ENCODE measurements around the gene GPANK1. TPM values are rescaled to one million over a fixed set of nuclear protein-coding genes. Genes with fewer than 3 reads are reported as not detected.

Gene GPANK1
- total and polyA plus RNA-seq, 9 of the 15 experiments (the other 6 are each of a cell fraction or from before 2014, with no cell fraction given) = 32.2 to 111 (median 46.3) TPM

DNA sequence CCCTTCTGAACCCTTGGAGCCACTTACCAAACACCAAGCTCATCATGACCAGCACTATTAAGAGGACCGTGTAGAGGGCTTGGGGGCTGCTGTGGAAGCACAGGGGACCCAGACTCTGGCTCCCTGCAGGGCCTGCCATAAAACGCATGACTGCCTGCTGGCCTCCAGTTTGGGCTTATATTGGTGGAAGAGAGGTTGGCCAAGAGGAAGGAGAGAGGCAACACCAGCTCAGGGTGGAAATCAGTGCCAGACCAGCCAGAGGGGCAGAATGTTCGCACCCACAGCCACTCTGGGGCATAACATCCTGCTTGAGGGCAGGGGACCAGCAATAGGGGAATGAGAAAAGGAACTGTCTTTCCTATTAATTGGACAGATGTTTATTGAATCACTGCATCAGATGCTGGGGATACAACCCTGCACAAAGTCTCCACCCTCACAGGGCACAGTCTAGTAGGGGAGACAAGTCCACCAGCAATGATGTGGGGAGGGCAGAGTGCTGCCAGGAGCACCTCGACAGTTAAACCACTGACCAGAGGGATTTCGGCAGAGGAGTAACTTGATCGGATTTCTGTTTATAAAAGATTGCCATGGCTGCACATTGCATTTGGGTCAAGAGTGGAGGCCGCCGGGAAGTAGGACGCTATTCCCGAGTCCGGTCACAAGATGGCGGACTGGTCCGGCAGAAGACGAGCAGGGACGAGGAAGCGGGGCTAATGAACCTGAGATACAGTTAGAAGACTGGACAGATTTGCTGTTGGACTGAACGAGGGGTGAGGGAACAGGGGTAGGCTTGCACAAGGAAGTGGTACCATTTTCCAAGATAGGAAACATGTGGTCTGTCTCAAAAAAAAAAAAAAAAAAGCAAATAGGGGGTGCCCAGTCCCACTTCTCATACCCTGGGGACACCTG, 15.7 kb upstream of the GPANK1 start, which contains the start of gene LY6G5C (continued):
- TF ChIP-seq, protein P1, sequence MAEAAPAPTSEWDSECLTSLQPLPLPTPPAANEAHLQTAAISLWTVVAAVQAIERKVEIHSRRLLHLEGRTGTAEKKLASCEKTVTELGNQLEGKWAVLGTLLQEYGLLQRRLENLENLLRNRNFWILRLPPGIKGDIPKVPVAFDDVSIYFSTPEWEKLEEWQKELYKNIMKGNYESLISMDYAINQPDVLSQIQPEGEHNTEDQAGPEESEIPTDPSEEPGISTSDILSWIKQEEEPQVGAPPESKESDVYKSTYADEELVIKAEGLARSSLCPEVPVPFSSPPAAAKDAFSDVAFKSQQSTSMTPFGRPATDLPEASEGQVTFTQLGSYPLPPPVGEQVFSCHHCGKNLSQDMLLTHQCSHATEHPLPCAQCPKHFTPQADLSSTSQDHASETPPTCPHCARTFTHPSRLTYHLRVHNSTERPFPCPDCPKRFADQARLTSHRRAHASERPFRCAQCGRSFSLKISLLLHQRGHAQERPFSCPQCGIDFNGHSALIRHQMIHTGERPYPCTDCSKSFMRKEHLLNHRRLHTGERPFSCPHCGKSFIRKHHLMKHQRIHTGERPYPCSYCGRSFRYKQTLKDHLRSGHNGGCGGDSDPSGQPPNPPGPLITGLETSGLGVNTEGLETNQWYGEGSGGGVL (CRISPR knock-in tag; IDR thresholded peaks at IDR 0.05) = no peak
- TF ChIP-seq SP1 (CRISPR knock-in tag; IDR thresholded peaks at IDR 0.05) = peak; percentile 64; the same call in 1 of the 2 replicates
- TF ChIP-seq, protein P2, sequence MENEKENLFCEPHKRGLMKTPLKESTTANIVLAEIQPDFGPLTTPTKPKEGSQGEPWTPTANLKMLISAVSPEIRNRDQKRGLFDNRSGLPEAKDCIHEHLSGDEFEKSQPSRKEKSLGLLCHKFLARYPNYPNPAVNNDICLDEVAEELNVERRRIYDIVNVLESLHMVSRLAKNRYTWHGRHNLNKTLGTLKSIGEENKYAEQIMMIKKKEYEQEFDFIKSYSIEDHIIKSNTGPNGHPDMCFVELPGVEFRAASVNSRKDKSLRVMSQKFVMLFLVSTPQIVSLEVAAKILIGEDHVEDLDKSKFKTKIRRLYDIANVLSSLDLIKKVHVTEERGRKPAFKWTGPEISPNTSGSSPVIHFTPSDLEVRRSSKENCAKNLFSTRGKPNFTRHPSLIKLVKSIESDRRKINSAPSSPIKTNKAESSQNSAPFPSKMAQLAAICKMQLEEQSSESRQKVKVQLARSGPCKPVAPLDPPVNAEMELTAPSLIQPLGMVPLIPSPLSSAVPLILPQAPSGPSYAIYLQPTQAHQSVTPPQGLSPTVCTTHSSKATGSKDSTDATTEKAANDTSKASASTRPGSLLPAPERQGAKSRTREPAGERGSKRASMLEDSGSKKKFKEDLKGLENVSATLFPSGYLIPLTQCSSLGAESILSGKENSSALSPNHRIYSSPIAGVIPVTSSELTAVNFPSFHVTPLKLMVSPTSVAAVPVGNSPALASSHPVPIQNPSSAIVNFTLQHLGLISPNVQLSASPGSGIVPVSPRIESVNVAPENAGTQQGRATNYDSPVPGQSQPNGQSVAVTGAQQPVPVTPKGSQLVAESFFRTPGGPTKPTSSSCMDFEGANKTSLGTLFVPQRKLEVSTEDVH (IDR thresholded peaks at IDR 0.05; ENCODE audit: low read depth, partially characterized antibody) = peak; percentile 30
- TF ChIP-seq MAZ (CRISPR knock-in tag; conservative IDR thresholded peaks at IDR 0.05 in 1 of 2, IDR thresholded peaks at IDR 0.05 in 1 of 2) = peak; percentile 28 to 71; a peak in 2 of 4 replicates
- TF ChIP-seq, protein P3, sequence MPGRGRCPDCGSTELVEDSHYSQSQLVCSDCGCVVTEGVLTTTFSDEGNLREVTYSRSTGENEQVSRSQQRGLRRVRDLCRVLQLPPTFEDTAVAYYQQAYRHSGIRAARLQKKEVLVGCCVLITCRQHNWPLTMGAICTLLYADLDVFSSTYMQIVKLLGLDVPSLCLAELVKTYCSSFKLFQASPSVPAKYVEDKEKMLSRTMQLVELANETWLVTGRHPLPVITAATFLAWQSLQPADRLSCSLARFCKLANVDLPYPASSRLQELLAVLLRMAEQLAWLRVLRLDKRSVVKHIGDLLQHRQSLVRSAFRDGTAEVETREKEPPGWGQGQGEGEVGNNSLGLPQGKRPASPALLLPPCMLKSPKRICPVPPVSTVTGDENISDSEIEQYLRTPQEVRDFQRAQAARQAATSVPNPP (IDR thresholded peaks at IDR 0.05; ENCODE audit: borderline replicate concordance, insufficient read depth, insufficient read length) = no peak
- no peak for TF ChIP-seq POLR2AphosphoS5 (IDR thresholded peaks at IDR 0.05; ENCODE audit: control insufficient read depth, insufficient read depth, low read depth, low read length)
- no peak for TF ChIP-seq FOXK2 (conservative IDR thresholded peaks at IDR 0.05 in 1 of 2, IDR thresholded peaks at IDR 0.05 in 1 of 2; ENCODE audit: low read depth in 2 of 2)
- TF ChIP-seq, protein P4, sequence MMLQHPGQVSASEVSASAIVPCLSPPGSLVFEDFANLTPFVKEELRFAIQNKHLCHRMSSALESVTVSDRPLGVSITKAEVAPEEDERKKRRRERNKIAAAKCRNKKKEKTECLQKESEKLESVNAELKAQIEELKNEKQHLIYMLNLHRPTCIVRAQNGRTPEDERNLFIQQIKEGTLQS (IDR thresholded peaks at IDR 0.05) = no peak
- TF ChIP-seq, protein P4 (CRISPR knock-in tag; conservative IDR thresholded peaks at IDR 0.05) = peak; percentile 79
- no peak for TF ChIP-seq NUFIP1 (IDR thresholded peaks at IDR 0.05; ENCODE audit: partially characterized antibody)
- no peak for TF ChIP-seq MEIS2 (IDR thresholded peaks at IDR 0.05; ENCODE audit: partially characterized antibody)
- no peak for TF ChIP-seq POLR3G (IDR thresholded peaks at IDR 0.05; ENCODE audit: extremely low read depth, insufficient read length, insufficient replicate concordance)
- no peak for TF ChIP-seq ZNF586 (CRISPR knock-in tag; conservative IDR thresholded peaks at IDR 0.05)
- TF ChIP-seq SMARCE1 (IDR thresholded peaks at IDR 0.05) = no peak
- no peak for TF ChIP-seq NFYB (IDR thresholded peaks at IDR 0.05; ENCODE audit: extremely low read depth, insufficient read length)
